ENCODE measurements around the gene PPIL3. TPM values are rescaled to one million over a fixed set of nuclear protein-coding genes. Genes with fewer than 3 reads are reported as not detected.

Gene PPIL3
- total RNA-seq, 3 donors from 2014 or later (not counting 1 experiment from before 2014, with no cell fraction given): 30.0 to 39.9 (median 33.3) TPM

DNA sequence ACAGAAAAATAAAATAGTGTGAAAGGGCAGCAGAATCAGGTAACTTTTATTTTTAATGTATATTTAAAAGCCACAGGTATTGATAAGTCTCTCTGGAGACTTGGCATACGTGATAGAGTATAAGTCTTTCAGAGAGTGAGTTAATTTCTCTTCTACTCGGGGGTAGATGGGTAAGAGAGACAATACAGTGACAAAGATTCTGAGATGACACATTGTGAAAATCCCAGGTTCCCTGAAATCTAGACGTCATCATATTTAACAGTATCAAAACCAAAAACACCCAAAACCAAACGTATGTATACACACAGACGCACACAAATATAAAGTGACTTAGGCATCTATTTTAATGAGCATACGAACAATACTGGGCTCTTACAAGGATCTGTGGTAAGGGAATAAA, 33.6 kb upstream of the PPIL3 start:
- Histone ChIP-seq H3K27ac (ENCODE audit: low read length) (no peak overlapping the region), H3K9me3 (ENCODE audit: control insufficient read depth, insufficient read depth, low read length) (no peaks in the 10 kb centered on the region), H3K4me3 (ENCODE audit: low read length) (no peak overlapping the region), H3K36me3 (ENCODE audit: control insufficient read depth, insufficient read depth, low read length) (peaks cover 67% of the 10 kb centered on the region), H3K27me3 (ENCODE audit: control insufficient read depth, insufficient read depth, low read length) (no peaks in the 10 kb centered on the region), H3K4me1 (ENCODE audit: control insufficient read depth, insufficient read depth, low read length) (no peaks in the 10 kb centered on the region)
- WGBS (ENCODE audit: insufficient coverage): 85% methylated on average over 6 of the region's 6 CpGs
- ATAC-seq (no peak), DNase-seq (no peak)
- intact Hi-C loops (cut with micrococcal nuclease): no loop called here
- no peaks in the 10 kb centered on the region for H3K9me3 Mint-ChIP-seq
- H3K4me3 Mint-ChIP-seq: no peak overlapping the region
- no peaks in the 10 kb centered on the region for H3K4me1 Mint-ChIP-seq
- H3K27ac Mint-ChIP-seq: no peak overlapping the region
- no peaks in the 10 kb centered on the region for H3K27me3 Mint-ChIP-seq (ENCODE audit: low read depth in 2 of 2)
- TF ChIP-seq CTCF (IDR thresholded peaks at IDR 0.05): no peak
- no peaks in the 10 kb centered on the region for H3K36me3 Mint-ChIP-seq

GRCh38 chr2:200913654-200914053, 24.8 kb upstream of the PPIL3 start:
- Mint-ChIP-seq H3K4me1 (no peaks in the 10 kb centered on the region), H3K9me3 (no peaks in the 10 kb centered on the region), H3K36me3 (peaks cover 20% of the 10 kb centered on the region), H3K27ac (peak overlapping the region in 1 of 2 donors; percentile 59), H3K4me3 (no peak overlapping the region), H3K27me3 (ENCODE audit: low read depth in 2 of 2) (no peaks in the 10 kb centered on the region)
- ATAC-seq (no peak), DNase-seq (no peak)
- intact Hi-C loops (cut with micrococcal nuclease): no loop called here
- Histone ChIP-seq H3K27me3 (ENCODE audit: control insufficient read depth, insufficient read depth, low read length) (no peaks in the 10 kb centered on the region), H3K4me3 (ENCODE audit: low read length) (no peak overlapping the region), H3K27ac (ENCODE audit: low read length) (no peak overlapping the region), H3K9me3 (ENCODE audit: control insufficient read depth, insufficient read depth, low read length) (no peaks in the 10 kb centered on the region), H3K36me3 (ENCODE audit: control insufficient read depth, insufficient read depth, low read length) (peaks cover 62% of the 10 kb centered on the region), H3K4me1 (ENCODE audit: control insufficient read depth, insufficient read depth, low read length) (no peaks in the 10 kb centered on the region)
- no peak for TF ChIP-seq CTCF (IDR thresholded peaks at IDR 0.05)

GRCh38 chr2:200909958-200910357, 21.1 kb upstream of the PPIL3 start:
- WGBS (ENCODE audit: insufficient coverage): 98% methylated on average over 3 of the region's 4 CpGs
- no peaks in the 10 kb centered on the region for H3K9me3 ChIP-seq (ENCODE audit: control insufficient read depth, insufficient read depth, low read length)

More at GRCh38 chr2:200909958-200910357, 21.1 kb upstream of the PPIL3 start:
- no peak for TF ChIP-seq CTCF (IDR thresholded peaks at IDR 0.05)
- Histone ChIP-seq H3K4me3 (ENCODE audit: low read length) (no peak overlapping the region), H3K27ac (ENCODE audit: low read length) (no peak overlapping the region), H3K36me3 (ENCODE audit: control insufficient read depth, insufficient read depth, low read length) (peaks cover 48% of the 10 kb centered on the region), H3K27me3 (ENCODE audit: control insufficient read depth, insufficient read depth, low read length) (no peaks in the 10 kb centered on the region), H3K4me1 (ENCODE audit: control insufficient read depth, insufficient read depth, low read length) (no peaks in the 10 kb centered on the region)
- Mint-ChIP-seq H3K4me1 (no peaks in the 10 kb centered on the region), H3K27me3 (ENCODE audit: low read depth in 2 of 2) (no peaks in the 10 kb centered on the region), H3K9me3 (no peaks in the 10 kb centered on the region), H3K27ac (no peak overlapping the region), H3K4me3 (no peak overlapping the region), H3K36me3 (peaks cover 20% of the 10 kb centered on the region)
- DNase-seq (no peak), ATAC-seq (no peak)
- intact Hi-C loops (cut with micrococcal nuclease): no loop called here
